Measurements from ENCODE around the gene SLC38A11.

- no peak for TF ChIP-seq CTCF (conservative IDR thresholded peaks at IDR 0.05; ENCODE audit: low read depth in 2 of 2)
- TF ChIP-seq EZH2phosphoT487 (IDR thresholded peaks at IDR 0.05; ENCODE audit: unreplicated experiment) = no peak
- TF ChIP-seq EZH2 (IDR thresholded peaks at IDR 0.05; ENCODE audit: low read depth, unreplicated experiment) = no peak
- TF ChIP-seq POLR2AphosphoS5 (IDR thresholded peaks at IDR 0.05; ENCODE audit: low read depth) = no peak
- no peak for TF ChIP-seq ETS1 (IDR thresholded peaks at IDR 0.05)
- no peak for TF ChIP-seq JUNB (IDR thresholded peaks at IDR 0.05; ENCODE audit: unreplicated experiment)
- TF ChIP-seq REST (IDR thresholded peaks at IDR 0.05; ENCODE audit: unreplicated experiment) = no peak
- no peak for TF ChIP-seq ZNF331 (CRISPR knock-in tag; IDR thresholded peaks at IDR 0.05; ENCODE audit: low read depth)
- TF ChIP-seq NANOG (IDR thresholded peaks at IDR 0.05; ENCODE audit: borderline replicate concordance) = no peak
- TF ChIP-seq CREB1 (CRISPR knock-in tag; IDR thresholded peaks at IDR 0.05; ENCODE audit: low read depth) = no peak
- no peak for TF ChIP-seq STAT1 (IDR thresholded peaks at IDR 0.05; ENCODE audit: unreplicated experiment)
- TF ChIP-seq ZNF114 (CRISPR knock-in tag; IDR thresholded peaks at IDR 0.05) = no peak
- no peak for TF ChIP-seq ZNF462 (CRISPR knock-in tag; IDR thresholded peaks at IDR 0.05)
These were observed 78.2 kb downstream of the SLC38A11 start for GRCh38 chr2:164877169-164877568.

All from GM23338 (cell line).